ENCODE data around the gene TMEM266.

The TMEM266 gene

GRCh38 chr15:76189106-76189505 lies 129.3 kb downstream of the TMEM266 start:
- no peak for FAIRE-seq

- no peak for FAIRE-seq
These were observed 130.3 kb downstream of the TMEM266 start for GRCh38 chr15:76190070-76190564.

GRCh38 chr15:76190751-76191538 lies 131.2 kb downstream of the TMEM266 start:
- FAIRE-seq = no peak

- no peak for FAIRE-seq
These were observed 131.9 kb downstream of the TMEM266 start for GRCh38 chr15:76191539-76192244.

- no peak for FAIRE-seq
These were observed 132.9 kb downstream of the TMEM266 start for GRCh38 chr15:76192715-76193114.

- no peak for FAIRE-seq
These were observed 134.1 kb downstream of the TMEM266 start for GRCh38 chr15:76193934-76194333.

- no peak for FAIRE-seq
These were observed 135.9 kb downstream of the TMEM266 start for GRCh38 chr15:76195506-76196268.

GRCh38 chr15:76196269-76197231 lies 136.8 kb downstream of the TMEM266 start:
- FAIRE-seq = no peak

- no peak for FAIRE-seq
These were observed 138.1 kb downstream of the TMEM266 start for GRCh38 chr15:76197703-76198455.

GRCh38 chr15:76198456-76199105 lies 138.8 kb downstream of the TMEM266 start:
- no peak for FAIRE-seq

- no peak for FAIRE-seq
These were observed 139.6 kb downstream of the TMEM266 start for GRCh38 chr15:76199106-76200082.

- FAIRE-seq = no peak
These were observed 140.3 kb downstream of the TMEM266 start for GRCh38 chr15:76200083-76200465.

GRCh38 chr15:76200641-76201105 lies 140.9 kb downstream of the TMEM266 start:
- no peak for FAIRE-seq

GRCh38 chr15:76201536-76202255 lies 141.9 kb downstream of the TMEM266 start:
- FAIRE-seq = no peak

- no peak for FAIRE-seq
These were observed 143.7 kb downstream of the TMEM266 start for GRCh38 chr15:76203346-76204108.

- FAIRE-seq = no peak
These were observed 144.5 kb downstream of the TMEM266 start for GRCh38 chr15:76204109-76204845.

GRCh38 chr15:76204916-76205460 lies 145.2 kb downstream of the TMEM266 start:
- FAIRE-seq = no peak

Measured in islet of Langerhans (tissue), 1 donor.